GM12872 (cell line): ENCODE results near the gene ARHGAP31.

ENCODE experiments used
- TF ChIP-seq, protein P1 (sequence below): IDR thresholded peaks from 3 replicates; pipeline ENCODE4 v1.5.1; 2011; ENCODE audit warnings: low read depth, mild to moderate bottlenecking, low read length, moderate library complexity; ENCODE audit not compliant: insufficient read depth

ARHGAP31 gene

GRCh38 chr3:119418641-119419040 lies 124.5 kb downstream of the ARHGAP31 start:
- TF ChIP-seq, protein P1, sequence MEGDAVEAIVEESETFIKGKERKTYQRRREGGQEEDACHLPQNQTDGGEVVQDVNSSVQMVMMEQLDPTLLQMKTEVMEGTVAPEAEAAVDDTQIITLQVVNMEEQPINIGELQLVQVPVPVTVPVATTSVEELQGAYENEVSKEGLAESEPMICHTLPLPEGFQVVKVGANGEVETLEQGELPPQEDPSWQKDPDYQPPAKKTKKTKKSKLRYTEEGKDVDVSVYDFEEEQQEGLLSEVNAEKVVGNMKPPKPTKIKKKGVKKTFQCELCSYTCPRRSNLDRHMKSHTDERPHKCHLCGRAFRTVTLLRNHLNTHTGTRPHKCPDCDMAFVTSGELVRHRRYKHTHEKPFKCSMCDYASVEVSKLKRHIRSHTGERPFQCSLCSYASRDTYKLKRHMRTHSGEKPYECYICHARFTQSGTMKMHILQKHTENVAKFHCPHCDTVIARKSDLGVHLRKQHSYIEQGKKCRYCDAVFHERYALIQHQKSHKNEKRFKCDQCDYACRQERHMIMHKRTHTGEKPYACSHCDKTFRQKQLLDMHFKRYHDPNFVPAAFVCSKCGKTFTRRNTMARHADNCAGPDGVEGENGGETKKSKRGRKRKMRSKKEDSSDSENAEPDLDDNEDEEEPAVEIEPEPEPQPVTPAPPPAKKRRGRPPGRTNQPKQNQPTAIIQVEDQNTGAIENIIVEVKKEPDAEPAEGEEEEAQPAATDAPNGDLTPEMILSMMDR = no peak

DNA sequence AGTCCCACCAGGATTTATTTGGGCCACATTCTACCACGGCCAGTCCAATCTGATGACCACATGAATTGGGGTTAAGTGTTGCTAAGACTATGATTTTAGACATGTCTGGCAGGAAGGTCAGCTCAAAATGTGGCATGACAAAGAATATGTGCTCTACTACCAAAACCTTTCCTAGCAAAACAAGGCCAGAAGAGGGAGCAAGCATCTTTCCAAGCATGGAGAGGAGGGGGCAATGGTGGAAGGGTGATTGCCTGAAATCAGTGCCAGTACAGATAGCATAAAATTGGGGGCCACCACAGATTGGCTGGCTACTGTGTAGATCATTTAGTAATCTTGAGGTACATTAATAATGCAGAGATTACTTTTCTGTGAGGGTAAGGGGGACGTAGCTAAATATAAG lies 126.0 kb downstream of the ARHGAP31 start:
- TF ChIP-seq, protein P1 = no peak

- TF ChIP-seq, protein P1 = no peak
Observed at GRCh38 chr3:119427669-119428068, 133.5 kb downstream of the ARHGAP31 start.

GRCh38 chr3:119428538-119428937 lies 134.4 kb downstream of the ARHGAP31 start:
- TF ChIP-seq, protein P1 = peak; percentile 9; the same call in 1 of the 3 replicates

- TF ChIP-seq, protein P1 = no peak
Observed at GRCh38 chr3:119433613-119434325, 139.6 kb downstream of the ARHGAP31 start.

GRCh38 chr3:119434703-119435102 lies 140.5 kb downstream of the ARHGAP31 start:
- TF ChIP-seq, protein P1 = no peak

- TF ChIP-seq, protein P1 = no peak
Observed at GRCh38 chr3:119436977-119437376, 142.8 kb downstream of the ARHGAP31 start.
